SK-N-SH (cell line): ENCODE data around the gene DGAT2. TPM values are rescaled to one million over a fixed set of nuclear protein-coding genes. Genes with fewer than 3 reads are reported as not detected.

Experiments used
- CTCF ChIA-PET: fragments of 300-600, 350-600 bp; formaldehyde crosslinking; extraction: SDS; loops from one replicate; lab custom pipeline; 2021; lab: Yijun Ruan, JAX
- POLR2A ChIA-PET: fragments of 350-600 bp; sonication (Branson Sonifier 250); formaldehyde crosslinking; extraction: SDS; loops from one replicate; lab custom pipeline; 2020; ENCODE audit warnings: antibody characterized with exemption, inconsistent platforms; lab: Yijun Ruan, JAX
- DNase-seq: peaks from one replicate; pipeline ENCODE4 v3.0.0; 2012
- H2AFZ ChIP-seq: fragments of 200-600 bp; sonication (generic); 2 replicates; pipeline ENCODE4 v1.8.1; 2016; ENCODE audit warnings: antibody characterized with exemption, mild to moderate bottlenecking, low read depth
- H3F3A ChIP-seq: fragments of 200-600 bp; sonication (generic); replicated peaks from 2 replicates; pipeline ENCODE3; 2016; ENCODE audit warnings: antibody characterized with exemption, mild to moderate bottlenecking; ENCODE audit not compliant: insufficient read depth
- H3K27ac ChIP-seq, 2 experiments: fragments of 200-500 bp in 1 of 2; fragments of 200-600 bp in 1 of 2; sonication (Bioruptor generic) in 1 of 2; sonication (generic), shearing (Covaris generic) in 1 of 2; 2 replicates each; pipeline versions ENCODE4 v1.5.1 to v1.6.1; 2014 to 2016; ENCODE audit warnings: low read depth in 2 of 2, inconsistent platforms in 1 of 2, low read length in 1 of 2, mild to moderate bottlenecking in 1 of 2, mixed read lengths in 1 of 2
- H3K27me3 ChIP-seq: fragments of 200-600 bp; sonication (generic), shearing (Covaris generic); 2 replicates; pipeline ENCODE4 v1.6.1; 2016; ENCODE audit warnings: mixed run types; ENCODE audit not compliant: insufficient read depth
- H3K36me3 ChIP-seq, 2 experiments: fragments of 200-500 bp in 1 of 2; fragments of 200-600 bp in 1 of 2; sonication (Bioruptor generic) in 1 of 2; sonication (generic) in 1 of 2; replicated peaks in 1 of 2; 2 replicates each; pipeline versions ENCODE3 to v1.5.1; 2014 to 2016; ENCODE audit warnings: low read length in 1 of 2, mild to moderate bottlenecking in 1 of 2; ENCODE audit not compliant: insufficient read depth in 2 of 2, control insufficient read depth in 1 of 2
- H3K4me1 ChIP-seq, 2 experiments: fragments of 200-500 bp in 1 of 2; fragments of 200-600 bp in 1 of 2; sonication (Bioruptor generic) in 1 of 2; sonication (generic), shearing (Covaris generic) in 1 of 2; 2 replicates each; pipeline versions ENCODE4 v1.5.1 to v1.6.1; 2014 to 2016; ENCODE audit warnings: low read depth in 1 of 2, low read length in 1 of 2, mixed run types in 1 of 2; ENCODE audit not compliant: insufficient read depth in 2 of 2, control insufficient read depth in 1 of 2
- H3K4me2 ChIP-seq: fragments of 200-600 bp; sonication (generic), shearing (Covaris generic); 2 replicates; pipeline ENCODE4 v1.6.1; 2017; ENCODE audit warnings: mixed run types
- H3K4me3 ChIP-seq, 2 experiments: fragments of 200-500 bp in 1 of 2; fragments of 200-600 bp in 1 of 2; sonication (Bioruptor generic) in 1 of 2; sonication (generic), shearing (Covaris generic) in 1 of 2; 2 replicates each; pipeline versions ENCODE4 v1.5.1 to v1.8.1; 2014 to 2016; ENCODE audit warnings: low read depth in 2 of 2, inconsistent platforms in 1 of 2, low read length in 1 of 2, mild to moderate bottlenecking in 1 of 2, mixed read lengths in 1 of 2, moderate library complexity in 1 of 2
- H3K79me2 ChIP-seq: fragments of 200-600 bp; sonication (generic); 2 replicates; pipeline ENCODE4 v1.8.1; 2017; ENCODE audit warnings: mild to moderate bottlenecking; ENCODE audit not compliant: insufficient read depth
- H3K9ac ChIP-seq: fragments of 200-600 bp; sonication (generic); 2 replicates; pipeline ENCODE4 v1.6.1; 2017; ENCODE audit warnings: mixed run types
- H3K9me2 ChIP-seq: fragments of 200-600 bp; sonication (generic); 2 replicates; pipeline ENCODE4 v1.6.1; 2017; ENCODE audit warnings: mixed run types
- H3K9me3 ChIP-seq: fragments of 200-600 bp; sonication (generic); 2 replicates; pipeline ENCODE4 v1.6.1; 2017; ENCODE audit warnings: mixed run types, mild to moderate bottlenecking, moderate library complexity
- H4K20me1 ChIP-seq: fragments of 200-600 bp; sonication (generic); 2 replicates; pipeline ENCODE4 v1.6.1; 2017; ENCODE audit warnings: mild to moderate bottlenecking, mixed run types; ENCODE audit not compliant: insufficient read depth
- CHD2 ChIP-seq: fragments of 150-350 bp; IDR thresholded peaks from 2 replicates; pipeline ENCODE4 v1.6.1; 2018; ENCODE audit warnings: low read length; ENCODE audit not compliant: partially characterized antibody
- EP300 ChIP-seq, 2 experiments: IDR thresholded peaks; 2 replicates each; pipeline versions ENCODE4 v1.4.0 to v1.6.1; 2012; ENCODE audit warnings: borderline replicate concordance in 1 of 2, low read depth in 1 of 2, low read length in 1 of 2
- EZH2phosphoT487 ChIP-seq: fragments of 200-600 bp; sonication (generic); IDR thresholded peaks from 2 replicates; pipeline ENCODE4 v1.6.1; 2017; ENCODE audit warnings: low read depth, mixed run types, mild to moderate bottlenecking, antibody characterized with exemption, moderate library complexity, borderline replicate concordance
- FOSL2 ChIP-seq: IDR thresholded peaks from 2 replicates; pipeline ENCODE4 v1.4.0; 2012; ENCODE audit warnings: low read depth, mild to moderate bottlenecking, moderate library complexity, borderline replicate concordance
- FOXM1 ChIP-seq: IDR thresholded peaks from 2 replicates; pipeline ENCODE4 v1.4.0; 2012; ENCODE audit warnings: low read depth, mild to moderate bottlenecking
- GABPA ChIP-seq: IDR thresholded peaks from 2 replicates; pipeline ENCODE4 v1.4.0; 2012; ENCODE audit warnings: low read depth, mild to moderate bottlenecking
- GATA2 ChIP-seq: sonication (generic); formaldehyde crosslinking; IDR thresholded peaks from 2 replicates; pipeline ENCODE4 v1.5.0; 2020; ENCODE audit warnings: mild to moderate bottlenecking, missing genetic modification reagents
- JUND ChIP-seq: IDR thresholded peaks from 2 replicates; pipeline ENCODE4 v1.4.0; 2012
- NFIC ChIP-seq: IDR thresholded peaks from 2 replicates; pipeline ENCODE4 v1.4.0; 2012; ENCODE audit warnings: borderline replicate concordance
- NRF1 ChIP-seq: IDR thresholded peaks from 2 replicates; pipeline ENCODE4 v1.6.1; 2012; ENCODE audit warnings: low read depth, mild to moderate bottlenecking, low read length
- POLR2AphosphoS5 ChIP-seq: IDR thresholded peaks from 2 replicates; pipeline ENCODE4 v1.6.1; 2012; ENCODE audit warnings: low read depth, low read length
- RCOR1 ChIP-seq: fragments of 150-350 bp; IDR thresholded peaks from 2 replicates; pipeline ENCODE4 v1.6.1; 2017; ENCODE audit warnings: antibody characterized with exemption, low read length
- RFX5 ChIP-seq: IDR thresholded peaks from 2 replicates; pipeline ENCODE4 v1.6.1; 2012; ENCODE audit warnings: mild to moderate bottlenecking, improper control_type of control experiment, low read length
- RXRA ChIP-seq: IDR thresholded peaks from 2 replicates; pipeline ENCODE4 v1.4.0; 2012; ENCODE audit warnings: low read depth, mild to moderate bottlenecking, borderline replicate concordance
- SIN3A ChIP-seq: IDR thresholded peaks from 2 replicates; pipeline ENCODE4 v1.6.1; 2012; ENCODE audit warnings: low read depth, mild to moderate bottlenecking, low read length, moderate library complexity, borderline replicate concordance
- TAF1 ChIP-seq: IDR thresholded peaks from 2 replicates; pipeline ENCODE4 v1.6.1; 2012; ENCODE audit warnings: low read depth, mild to moderate bottlenecking, low read length, moderate library complexity, borderline replicate concordance
- TCF12 ChIP-seq: IDR thresholded peaks from 2 replicates; pipeline ENCODE4 v1.4.0; 2012
- TEAD4 ChIP-seq: IDR thresholded peaks from 2 replicates; pipeline ENCODE4 v1.4.0; 2012; ENCODE audit warnings: mild to moderate bottlenecking, borderline replicate concordance; ENCODE audit not compliant: insufficient read depth
- YY1 ChIP-seq: IDR thresholded peaks from 2 replicates; pipeline ENCODE4 v1.4.0; 2012; ENCODE audit warnings: low read depth, mild to moderate bottlenecking
- WGBS: methylation state at CpG from one replicate; pipeline ENCODE4 v1.1.6; 2017; ENCODE audit warnings: low lambda C conversion rate; 5-methylcytosine and 5-hydroxymethylcytosine counted together
- polyA plus RNA-seq, 3 experiments: library from polyadenylated mRNA; depleted of rRNA; stranded (reverse); fragments of >200 nt; gene quantifications; 2 replicates each; pipeline ENCODE4 v1.2.3, GENCODE V29; 2012
- TF ChIP-seq, protein P1 (sequence below): fragments of 200-600 bp; sonication (generic); IDR thresholded peaks from 2 replicates; pipeline ENCODE4 v1.6.1; 2017; ENCODE audit warnings: antibody characterized with exemption, mild to moderate bottlenecking, moderate library complexity
- TF ChIP-seq, protein P2 (sequence below): fragments of 150-350 bp; IDR thresholded peaks from 2 replicates; pipeline ENCODE4 v1.6.1; 2017; ENCODE audit warnings: antibody characterized with exemption, low read length, low read depth, borderline replicate concordance
- TF ChIP-seq, protein P3 (sequence below): IDR thresholded peaks from 2 replicates; pipeline ENCODE4 v1.4.0; 2012; ENCODE audit warnings: low read depth, borderline replicate concordance
- TF ChIP-seq, protein P4 (sequence below): fragments of 150-350 bp; IDR thresholded peaks from 2 replicates; pipeline ENCODE4 v1.6.1; 2016; ENCODE audit warnings: mild to moderate bottlenecking, low read depth, low read length
- TF ChIP-seq, protein P5 (sequence below): IDR thresholded peaks from 2 replicates; pipeline ENCODE4; 2012

Gene DGAT2
- polyA plus RNA-seq, 1 of the 3 experiments (the other 2 are of a cell fraction), result 1.4 TPM

DNA sequence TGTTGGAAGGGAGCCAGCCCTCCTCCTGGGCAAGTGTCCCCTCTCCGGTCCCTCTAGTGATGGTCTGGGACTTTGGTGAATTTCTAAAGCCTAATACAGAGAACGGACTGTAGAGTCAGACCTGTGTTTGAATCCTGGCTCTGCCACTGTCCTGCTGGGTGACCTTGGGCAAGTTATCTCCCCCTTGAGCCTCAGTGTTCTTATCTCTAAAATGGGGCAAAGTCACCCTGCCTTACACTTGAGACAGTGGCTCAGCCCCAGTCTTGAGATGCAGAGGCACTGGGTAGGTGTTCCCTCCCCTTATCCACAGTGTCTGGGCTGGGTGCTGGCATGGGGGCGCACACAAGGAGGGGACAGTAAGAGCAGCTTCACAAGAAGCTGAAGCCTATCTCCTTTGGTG lies 20.9 kb downstream of the DGAT2 start:
- Histone ChIP-seq H3K27me3 (no peaks in the 10 kb centered on the region; the same call in 1 of the 2 replicates), H3K4me3 (no peak overlapping the region), H2AFZ (no peak overlapping the region), H3F3A (no peaks in the 10 kb centered on the region), H4K20me1 (no peaks in the 10 kb centered on the region), H3K9ac (no peak overlapping the region), H3K4me2 (no peak overlapping the region), H3K36me3 (no peaks in the 10 kb centered on the region), H3K27ac (no peak overlapping the region), H3K79me2 (no peaks in the 10 kb centered on the region), H3K9me3 (no peaks in the 10 kb centered on the region), H3K4me1 (peaks cover 0 to 15% of the 10 kb centered on the region in 2 experiments; a peak in 1 of 4 replicates), H3K9me2 (no peaks in the 10 kb centered on the region)
- ChIA-PET POLR2A (no interaction called here), CTCF (interaction anchor here (1.1 to 4.7 kb wide), 3 partner anchors 10 to 78 kb away, joined by 4 to 33 read pairs (median 10); no protein-coding TSS in a partner anchor)
- 92% methylated on average over 2 of the region's 3 CpGs for WGBS
- TF ChIP-seq EZH2phosphoT487, result no peak
- no peak for TF ChIP-seq RXRA
- no peak for TF ChIP-seq FOXM1
- TF ChIP-seq GABPA, result no peak
- TF ChIP-seq JUND, result no peak
- no peak for TF ChIP-seq TCF12
- no peak for TF ChIP-seq GATA2
- no peak for TF ChIP-seq TAF1
- TF ChIP-seq RFX5, result no peak
- no peak for TF ChIP-seq YY1
- TF ChIP-seq TEAD4, result no peak
- no peak for TF ChIP-seq POLR2AphosphoS5
- TF ChIP-seq, protein P1, sequence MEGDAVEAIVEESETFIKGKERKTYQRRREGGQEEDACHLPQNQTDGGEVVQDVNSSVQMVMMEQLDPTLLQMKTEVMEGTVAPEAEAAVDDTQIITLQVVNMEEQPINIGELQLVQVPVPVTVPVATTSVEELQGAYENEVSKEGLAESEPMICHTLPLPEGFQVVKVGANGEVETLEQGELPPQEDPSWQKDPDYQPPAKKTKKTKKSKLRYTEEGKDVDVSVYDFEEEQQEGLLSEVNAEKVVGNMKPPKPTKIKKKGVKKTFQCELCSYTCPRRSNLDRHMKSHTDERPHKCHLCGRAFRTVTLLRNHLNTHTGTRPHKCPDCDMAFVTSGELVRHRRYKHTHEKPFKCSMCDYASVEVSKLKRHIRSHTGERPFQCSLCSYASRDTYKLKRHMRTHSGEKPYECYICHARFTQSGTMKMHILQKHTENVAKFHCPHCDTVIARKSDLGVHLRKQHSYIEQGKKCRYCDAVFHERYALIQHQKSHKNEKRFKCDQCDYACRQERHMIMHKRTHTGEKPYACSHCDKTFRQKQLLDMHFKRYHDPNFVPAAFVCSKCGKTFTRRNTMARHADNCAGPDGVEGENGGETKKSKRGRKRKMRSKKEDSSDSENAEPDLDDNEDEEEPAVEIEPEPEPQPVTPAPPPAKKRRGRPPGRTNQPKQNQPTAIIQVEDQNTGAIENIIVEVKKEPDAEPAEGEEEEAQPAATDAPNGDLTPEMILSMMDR, result no peak
- no peak for TF ChIP-seq CHD2
- TF ChIP-seq SIN3A, result no peak
- TF ChIP-seq RCOR1, result no peak
- no peak for TF ChIP-seq NFIC
- TF ChIP-seq, protein P2, sequence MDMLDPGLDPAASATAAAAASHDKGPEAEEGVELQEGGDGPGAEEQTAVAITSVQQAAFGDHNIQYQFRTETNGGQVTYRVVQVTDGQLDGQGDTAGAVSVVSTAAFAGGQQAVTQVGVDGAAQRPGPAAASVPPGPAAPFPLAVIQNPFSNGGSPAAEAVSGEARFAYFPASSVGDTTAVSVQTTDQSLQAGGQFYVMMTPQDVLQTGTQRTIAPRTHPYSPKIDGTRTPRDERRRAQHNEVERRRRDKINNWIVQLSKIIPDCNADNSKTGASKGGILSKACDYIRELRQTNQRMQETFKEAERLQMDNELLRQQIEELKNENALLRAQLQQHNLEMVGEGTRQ, result no peak
- TF ChIP-seq, all 33 proteins: peak for 0
- DNase-seq, result no peak

DNA sequence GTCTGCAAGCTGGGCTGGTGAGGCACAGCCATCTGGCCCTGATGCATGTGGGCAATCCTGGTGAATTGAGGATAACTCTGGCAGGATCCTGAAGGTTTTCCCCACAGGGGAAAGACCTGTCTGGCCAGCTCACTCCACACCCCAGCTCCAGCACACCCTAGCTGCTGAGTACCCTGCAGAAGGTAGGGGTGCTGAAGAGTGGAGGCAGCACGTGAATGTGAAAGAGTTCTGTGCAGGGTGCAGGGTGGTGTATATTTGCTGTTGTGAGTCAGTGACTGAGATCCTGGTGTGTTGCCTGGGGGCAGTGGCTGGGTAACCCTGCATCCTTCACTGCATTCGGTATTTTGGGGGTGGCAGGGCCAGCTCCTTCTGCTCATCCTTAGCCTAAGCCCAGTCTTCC lies 22.4 kb downstream of the DGAT2 start:
- TF ChIP-seq EZH2phosphoT487 (no peak), RXRA (no peak), FOSL2 (no peak), TAF1 (no peak), RCOR1 (no peak), EP300 (IDR thresholded peaks at IDR 0.05; ENCODE audit: borderline replicate concordance in 1 of 2, low read depth in 1 of 2, low read length in 1 of 2) (no peak), NRF1 (no peak)
- TF ChIP-seq, protein P3, sequence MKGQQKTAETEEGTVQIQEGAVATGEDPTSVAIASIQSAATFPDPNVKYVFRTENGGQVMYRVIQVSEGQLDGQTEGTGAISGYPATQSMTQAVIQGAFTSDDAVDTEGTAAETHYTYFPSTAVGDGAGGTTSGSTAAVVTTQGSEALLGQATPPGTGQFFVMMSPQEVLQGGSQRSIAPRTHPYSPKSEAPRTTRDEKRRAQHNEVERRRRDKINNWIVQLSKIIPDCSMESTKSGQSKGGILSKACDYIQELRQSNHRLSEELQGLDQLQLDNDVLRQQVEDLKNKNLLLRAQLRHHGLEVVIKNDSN, result no peak
- TF ChIP-seq, protein P4, sequence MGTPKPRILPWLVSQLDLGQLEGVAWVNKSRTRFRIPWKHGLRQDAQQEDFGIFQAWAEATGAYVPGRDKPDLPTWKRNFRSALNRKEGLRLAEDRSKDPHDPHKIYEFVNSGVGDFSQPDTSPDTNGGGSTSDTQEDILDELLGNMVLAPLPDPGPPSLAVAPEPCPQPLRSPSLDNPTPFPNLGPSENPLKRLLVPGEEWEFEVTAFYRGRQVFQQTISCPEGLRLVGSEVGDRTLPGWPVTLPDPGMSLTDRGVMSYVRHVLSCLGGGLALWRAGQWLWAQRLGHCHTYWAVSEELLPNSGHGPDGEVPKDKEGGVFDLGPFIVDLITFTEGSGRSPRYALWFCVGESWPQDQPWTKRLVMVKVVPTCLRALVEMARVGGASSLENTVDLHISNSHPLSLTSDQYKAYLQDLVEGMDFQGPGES, result no peak
- TF ChIP-seq, protein P5, sequence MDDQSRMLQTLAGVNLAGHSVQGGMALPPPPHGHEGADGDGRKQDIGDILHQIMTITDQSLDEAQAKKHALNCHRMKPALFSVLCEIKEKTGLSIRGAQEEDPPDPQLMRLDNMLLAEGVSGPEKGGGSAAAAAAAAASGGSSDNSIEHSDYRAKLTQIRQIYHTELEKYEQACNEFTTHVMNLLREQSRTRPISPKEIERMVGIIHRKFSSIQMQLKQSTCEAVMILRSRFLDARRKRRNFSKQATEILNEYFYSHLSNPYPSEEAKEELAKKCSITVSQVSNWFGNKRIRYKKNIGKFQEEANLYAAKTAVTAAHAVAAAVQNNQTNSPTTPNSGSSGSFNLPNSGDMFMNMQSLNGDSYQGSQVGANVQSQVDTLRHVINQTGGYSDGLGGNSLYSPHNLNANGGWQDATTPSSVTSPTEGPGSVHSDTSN, result no peak
- Histone ChIP-seq H3F3A (no peaks in the 10 kb centered on the region), H2AFZ (no peak overlapping the region), H4K20me1 (no peaks in the 10 kb centered on the region), H3K4me2 (no peak overlapping the region), H3K9ac (no peak overlapping the region), H3K27me3 (no peaks in the 10 kb centered on the region; the same call in 1 of the 2 replicates), H3K9me2 (no peaks in the 10 kb centered on the region), H3K9me3 (no peaks in the 10 kb centered on the region), H3K27ac (no peak overlapping the region), H3K79me2 (no peaks in the 10 kb centered on the region), H3K4me3 (no peak overlapping the region), H3K36me3 (no peaks in the 10 kb centered on the region), H3K4me1 (peaks cover 0 to 15% of the 10 kb centered on the region in 2 experiments; a peak in 1 of 4 replicates)
- no peak for DNase-seq
- CTCF ChIA-PET, result interaction anchor here (4.5 kb wide), 1 partner anchor 12 kb away, joined by 36 read pairs; no protein-coding TSS in a partner anchor
- POLR2A ChIA-PET, result no interaction called here
- WGBS, result 69% methylated on average over 2 of the region's 2 CpGs
